COLO668 (cell line): ENCODE results near the gene ZNF148.

Source experiments
- DNase-seq: peaks from one replicate; lab custom pipeline; 2025; ENCODE audit not compliant: unreplicated experiment; lab: John Stamatoyannopoulos, UW

Gene ZNF148

DNA sequence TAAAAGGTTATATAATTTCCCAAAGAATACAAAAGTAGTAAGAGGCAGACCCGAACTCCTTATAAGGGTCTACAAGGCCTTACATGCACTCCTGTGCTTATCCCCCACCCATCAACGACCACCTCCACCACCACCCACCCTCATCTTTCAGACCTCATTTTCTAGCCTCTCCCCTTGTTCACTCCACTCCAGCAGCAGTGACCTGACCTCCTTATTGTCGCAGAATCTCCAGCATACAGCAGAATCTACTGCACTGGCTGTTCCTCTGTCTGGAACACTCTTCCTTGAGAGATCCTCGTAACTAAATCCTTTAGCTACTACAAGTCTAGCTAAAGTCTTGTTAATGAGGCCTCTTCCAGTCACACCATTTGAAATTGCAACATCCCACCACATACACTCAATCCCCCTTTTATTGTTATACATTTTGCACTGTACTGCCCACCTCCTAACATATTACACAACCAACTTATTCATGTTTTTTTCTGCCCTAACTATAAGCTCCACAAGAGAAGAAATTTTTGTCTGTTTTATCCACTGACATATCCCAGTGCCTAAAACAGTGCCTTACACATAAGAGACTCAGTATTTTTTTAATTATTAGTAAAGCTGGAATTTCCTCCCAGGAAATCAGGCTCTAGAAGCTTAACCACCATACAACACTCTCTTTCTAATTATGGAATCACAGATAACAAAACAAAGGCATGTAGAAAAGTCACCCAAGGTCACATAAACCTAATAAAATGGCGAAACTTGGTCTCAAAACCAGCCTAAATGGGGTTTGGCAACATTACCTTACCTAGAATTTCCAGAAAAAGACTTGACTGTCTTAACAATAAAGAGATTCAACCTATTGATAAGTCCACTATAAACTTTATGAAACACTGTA lies 40.2 kb downstream of the ZNF148 start:
- DNase-seq = no peak

GRCh38 chr3:125332504-125332903 lies 42.6 kb downstream of the ZNF148 start:
- no peak for DNase-seq

GRCh38 chr3:125331243-125331642 lies 43.9 kb downstream of the ZNF148 start:
- DNase-seq = no peak

- no peak for DNase-seq
These were observed 48.2 kb downstream of the ZNF148 start for GRCh38 chr3:125326957-125327356.

DNA sequence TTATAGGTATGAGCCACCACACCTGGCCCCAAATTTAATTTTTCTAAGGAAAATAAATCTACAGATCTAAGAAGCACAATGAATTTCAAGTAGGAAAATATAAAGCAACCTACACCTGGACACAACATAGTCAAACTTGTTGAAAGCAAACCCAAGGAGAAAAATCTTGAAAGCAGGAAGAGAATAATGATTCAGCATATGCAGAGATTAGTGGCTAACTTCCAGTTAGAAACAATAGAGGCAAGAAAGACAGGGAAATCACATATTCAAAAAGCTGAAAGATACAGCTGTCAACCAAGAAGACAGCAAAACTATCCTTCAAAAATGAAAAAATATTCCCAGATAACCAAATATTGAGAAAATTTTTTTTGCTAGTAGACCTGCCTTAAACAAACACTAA lies 49.4 kb downstream of the ZNF148 start:
- DNase-seq = no peak

- no peak for DNase-seq
These were observed 50.8 kb downstream of the ZNF148 start for GRCh38 chr3:125324341-125324740.

DNA sequence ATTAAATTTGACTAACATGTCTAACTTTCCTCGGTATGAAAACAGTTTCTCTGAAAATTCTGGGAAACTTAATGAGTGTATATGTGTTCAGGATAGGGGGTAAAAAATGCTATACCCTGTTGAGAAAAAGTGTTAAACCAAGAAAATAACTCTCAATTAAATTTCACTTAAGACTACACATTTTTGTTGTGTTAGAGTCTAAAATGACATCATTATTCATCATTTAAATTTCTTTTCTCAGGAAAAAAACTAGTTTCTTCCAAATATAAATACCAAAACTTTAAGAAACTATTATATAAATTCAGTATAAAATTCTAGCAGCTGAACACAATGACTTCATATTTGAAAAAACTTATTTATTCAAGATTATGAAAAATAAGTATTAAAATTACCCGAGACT lies 52.2 kb downstream of the ZNF148 start:
- DNase-seq = no peak

- no peak for DNase-seq
These were observed 53.0 kb downstream of the ZNF148 start for GRCh38 chr3:125322166-125322565.

DNA sequence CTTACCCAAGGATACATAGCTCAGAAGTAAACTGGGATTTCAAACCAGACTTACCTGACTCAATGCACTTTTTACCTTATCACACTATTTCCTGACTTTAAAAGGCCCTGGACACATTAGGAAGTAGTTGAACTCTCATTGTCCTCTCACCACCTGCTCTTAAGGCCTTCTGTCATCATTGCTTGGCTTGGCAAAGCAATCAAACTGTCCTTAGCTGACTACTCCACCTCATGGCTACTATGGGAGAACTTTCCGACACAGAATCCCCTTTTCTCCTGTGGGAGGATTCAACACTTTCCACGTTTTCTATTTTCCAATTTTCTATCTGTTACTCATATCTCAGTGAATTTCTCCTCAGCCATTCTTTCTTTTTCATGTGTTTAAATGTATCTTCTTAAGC lies 55.4 kb downstream of the ZNF148 start:
- DNase-seq = no peak

- no peak for DNase-seq
These were observed 56.3 kb downstream of the ZNF148 start for GRCh38 chr3:125318871-125319270.

DNA sequence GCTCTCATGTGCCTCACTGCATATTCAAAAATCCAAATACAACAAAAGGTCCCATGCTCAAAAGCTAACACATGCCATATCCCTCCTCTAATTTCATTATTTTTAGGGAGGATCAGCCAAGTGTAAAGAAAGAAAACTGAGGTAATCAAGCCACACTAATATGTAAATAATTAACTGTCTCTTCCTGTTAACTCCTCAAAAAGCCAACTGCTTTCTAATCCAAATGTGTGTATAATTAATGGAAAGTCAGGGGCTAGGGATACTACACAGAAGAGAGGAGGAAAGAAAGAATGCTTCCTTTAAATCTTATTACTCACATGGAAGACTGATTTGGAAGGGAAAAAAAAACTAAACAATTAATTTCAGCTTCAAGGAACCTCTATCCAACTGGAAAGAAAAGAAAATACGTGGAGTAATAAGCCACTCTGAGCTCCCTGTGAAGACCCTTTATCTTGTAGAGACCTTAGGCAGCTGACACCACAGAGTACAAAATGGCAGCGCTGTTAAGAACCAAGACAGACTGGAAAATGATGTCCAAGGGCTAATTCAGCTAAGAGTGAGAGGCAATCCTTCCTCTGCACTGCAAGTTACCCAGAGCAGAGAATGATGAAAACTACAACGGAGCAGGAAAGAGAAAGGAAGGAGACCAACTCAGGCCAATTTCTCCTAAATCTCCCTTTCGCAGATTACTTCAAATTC lies 56.8 kb downstream of the ZNF148 start:
- no peak for DNase-seq

- DNase-seq = no peak
These were observed 57.4 kb downstream of the ZNF148 start for GRCh38 chr3:125317761-125318160.

GRCh38 chr3:125316949-125317348 lies 58.2 kb downstream of the ZNF148 start:
- DNase-seq = no peak

GRCh38 chr3:125316246-125316645 lies 58.9 kb downstream of the ZNF148 start:
- no peak for DNase-seq

DNA sequence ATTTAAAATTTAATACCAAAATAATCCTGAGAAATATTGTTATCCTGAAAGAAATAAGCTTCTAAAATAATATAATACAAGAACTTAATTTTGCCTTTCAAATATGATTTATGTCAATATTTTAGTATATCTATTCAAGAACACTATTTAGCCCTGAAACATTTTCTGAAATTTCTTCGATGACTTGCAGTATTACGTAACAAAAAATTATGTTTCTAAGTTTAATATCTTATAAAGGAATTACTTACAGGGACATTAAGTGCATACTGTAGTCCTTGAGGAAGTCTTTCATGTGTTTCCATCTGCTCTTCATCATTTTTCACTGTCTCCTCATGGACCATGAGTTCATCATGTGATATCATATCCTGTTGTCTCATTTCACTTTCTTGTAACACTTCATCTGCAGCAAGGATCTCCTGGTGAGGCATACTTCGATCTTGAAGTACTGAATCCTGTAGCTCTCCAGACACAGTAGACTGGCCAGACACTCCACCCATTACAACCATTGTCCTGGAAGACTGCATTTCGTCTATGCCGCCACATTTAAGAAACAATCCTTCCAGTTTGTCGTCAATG lies 62.0 kb downstream of the ZNF148 start:
- DNase-seq = no peak

- no peak for DNase-seq
These were observed 64.5 kb downstream of the ZNF148 start for GRCh38 chr3:125310623-125311081.

DNA sequence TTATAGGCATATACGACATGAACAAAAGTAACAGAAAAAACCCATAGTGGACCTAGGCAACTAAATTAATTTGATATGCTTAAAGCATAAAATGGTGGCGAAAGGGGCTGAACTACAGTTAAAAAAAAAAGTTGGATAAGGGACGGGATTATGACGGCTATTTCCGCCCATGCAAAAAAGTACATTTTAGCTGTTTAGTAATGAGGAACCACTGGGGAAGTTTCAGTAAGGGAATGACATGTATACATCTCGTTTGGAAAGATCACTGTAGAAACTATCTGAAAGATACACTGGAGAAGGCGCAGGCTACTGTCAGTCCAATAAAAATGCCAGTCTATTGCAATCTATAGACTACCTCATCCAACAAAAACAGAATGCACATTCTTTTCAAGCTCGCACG lies 65.6 kb downstream of the ZNF148 start:
- DNase-seq = no peak

DNA sequence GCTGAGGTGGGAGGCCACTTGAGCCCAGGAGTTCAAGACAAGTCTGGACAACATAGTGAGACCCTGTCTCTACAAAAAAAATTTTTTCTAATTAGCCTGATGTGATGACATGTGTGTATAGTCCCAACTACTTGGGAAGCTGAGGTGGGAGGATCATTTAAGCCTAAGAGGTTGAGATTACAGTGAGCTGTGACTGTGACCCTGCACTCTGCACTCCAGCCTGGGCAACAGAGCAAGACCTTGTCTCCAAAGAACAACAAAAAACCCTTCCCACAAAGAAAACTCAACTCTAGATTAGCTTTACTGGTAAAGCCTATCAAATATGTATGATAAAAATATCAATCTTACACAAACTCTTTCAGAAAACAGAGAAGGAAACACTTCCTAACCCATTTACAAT lies 68.5 kb downstream of the ZNF148 start:
- DNase-seq = no peak

DNA sequence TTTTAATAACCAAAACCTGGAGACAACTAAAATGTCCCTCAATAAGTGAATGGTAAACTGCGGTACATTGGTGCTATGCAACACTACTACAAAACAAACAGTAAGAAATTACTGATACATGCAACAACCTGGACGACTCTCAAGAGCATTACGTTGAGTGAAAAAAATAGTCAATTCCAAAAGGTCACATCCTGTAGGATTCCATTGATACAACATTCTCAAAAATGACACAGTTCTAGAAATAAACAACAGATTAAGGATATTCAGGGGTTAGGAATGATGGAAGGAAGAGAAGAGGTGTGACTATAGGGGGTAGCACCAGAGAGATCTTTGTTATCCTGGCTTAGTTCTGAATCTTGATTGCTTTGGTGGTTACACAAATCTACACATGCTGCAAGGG lies 72.2 kb downstream of the ZNF148 start:
- no peak for DNase-seq

DNA sequence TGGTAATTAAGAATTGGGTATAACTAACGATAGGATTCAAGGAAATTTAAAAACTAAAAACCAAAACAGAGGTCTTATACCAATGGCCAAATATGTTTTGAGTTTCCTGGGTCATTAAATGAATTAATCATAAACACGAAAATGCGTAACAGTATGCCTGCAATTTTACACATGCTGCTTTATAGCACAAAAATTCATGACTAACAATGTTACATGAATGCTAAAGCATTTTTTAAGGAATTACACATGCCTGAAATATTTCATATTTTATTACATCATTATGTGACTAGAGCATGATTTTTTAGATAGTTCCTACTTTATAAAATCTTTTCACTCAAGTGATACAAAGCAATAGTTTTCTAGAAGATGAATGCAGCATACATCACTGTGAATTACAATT lies 74.7 kb downstream of the ZNF148 start:
- DNase-seq = no peak

DNA sequence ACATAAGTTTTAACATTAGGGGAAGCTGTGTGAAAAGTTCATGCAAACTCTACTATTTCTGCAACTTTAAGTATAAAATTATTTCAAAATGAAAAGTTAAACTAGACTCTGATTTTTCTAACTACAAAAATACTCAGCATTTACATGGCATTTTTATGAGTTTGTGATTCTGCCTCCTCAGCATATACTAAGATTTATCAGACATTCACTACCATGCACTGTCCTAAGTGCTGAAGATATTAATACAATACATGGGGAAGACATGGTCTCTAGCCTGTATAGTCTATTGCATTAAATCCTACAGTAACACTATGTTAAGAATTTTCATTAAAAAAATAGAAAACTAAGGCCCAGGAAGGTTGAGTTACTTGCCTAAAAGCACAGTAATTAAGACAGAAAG lies 80.7 kb downstream of the ZNF148 start:
- no peak for DNase-seq

DNA sequence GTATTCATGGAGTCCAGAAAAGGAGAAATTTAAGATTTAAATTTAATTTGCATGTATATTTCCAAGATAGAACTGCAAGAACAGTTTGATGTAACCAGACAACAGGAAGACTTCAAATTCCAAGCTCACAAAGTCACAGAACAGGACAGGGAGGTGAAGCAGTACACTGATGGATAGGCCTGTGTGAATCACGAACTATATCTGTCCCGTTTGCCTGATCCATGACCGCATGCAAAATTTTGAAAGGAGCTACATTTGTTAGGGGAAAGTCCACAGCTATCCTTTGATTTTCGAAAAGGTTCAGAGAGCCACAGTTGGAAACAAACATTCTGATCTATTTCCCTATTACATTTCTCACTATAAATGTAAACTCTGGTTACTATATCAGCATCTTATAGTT lies 83.1 kb downstream of the ZNF148 start:
- DNase-seq = no peak
